CD4-positive, CD25-positive, alpha-beta regulatory T cell (primary cell): ENCODE data around the gene HGD. TPM values are rescaled to one million over a fixed set of nuclear protein-coding genes. Genes with fewer than 3 reads are reported as not detected.
"Not testable (repeated sequence)": the region's sequence is repeated elsewhere in the genome, so short reads cannot be mapped to it uniquely, and the experiment has no call there.

Experiments
- ATAC-seq, 2 donors: fragments of 150-1000 bp; cut with Tn5 transposase; one replicate each; pipeline ENCODE4 v1.10.0; 2021; ENCODE audit warnings: low read depth in 2 of 2, moderate number of reproducible peaks in 2 of 2, moderate library complexity in 1 of 2
- DNase-seq, 3 donors: peaks; one replicate each; pipeline versions ENCODE4 v3.0.0 to v3.0.0-alpha.2; 2012 to 2022; ENCODE audit warnings: mixed read lengths in 1 of 3
- H3K27ac ChIP-seq: one replicate; pipeline ENCODE4 v1.7.0; 2013; ENCODE audit warnings: mild to moderate bottlenecking, low read length; ENCODE audit not compliant: insufficient read depth, poor library complexity, severe bottlenecking
- H3K27me3 ChIP-seq: one replicate; pipeline ENCODE4 v1.7.0; 2013; ENCODE audit warnings: low read length; ENCODE audit not compliant: control insufficient read depth, insufficient read depth
- H3K36me3 ChIP-seq: one replicate; pipeline ENCODE4 v1.7.0; 2013; ENCODE audit warnings: mild to moderate bottlenecking, low read length, moderate library complexity; ENCODE audit not compliant: control insufficient read depth, insufficient read depth
- H3K4me1 ChIP-seq: 2 replicates; pipeline ENCODE4 v1.7.0; 2013; ENCODE audit warnings: mild to moderate bottlenecking, low read length; ENCODE audit not compliant: insufficient read depth, control insufficient read depth, poor library complexity, severe bottlenecking
- H3K4me3 ChIP-seq: one replicate; pipeline ENCODE4 v1.7.0; 2013; ENCODE audit warnings: low read depth, mild to moderate bottlenecking, low read length, moderate library complexity
- H3K9me3 ChIP-seq, 2 experiments: 1 replicate in 1 of 2; 2 replicates in 1 of 2; pipeline ENCODE4 v1.7.0; 2013; ENCODE audit warnings: low read length in 2 of 2, mild to moderate bottlenecking in 1 of 2, moderate library complexity in 1 of 2; ENCODE audit not compliant: control insufficient read depth in 2 of 2
- H3K27ac Mint-ChIP-seq, 3 donors: one replicate each; pipeline ENCODE4 v1.8.0; 2020 to 2022; ENCODE audit warnings: mild to moderate bottlenecking in 3 of 3, mixed read lengths in 3 of 3, moderate library complexity in 2 of 3
- H3K27me3 Mint-ChIP-seq: one replicate; pipeline ENCODE4 v1.8.0; 2022; ENCODE audit warnings: mild to moderate bottlenecking, mixed read lengths
- H3K36me3 Mint-ChIP-seq: one replicate; pipeline ENCODE4 v1.8.0; 2020; ENCODE audit warnings: mixed read lengths
- H3K4me1 Mint-ChIP-seq, 4 donors: one replicate each; pipeline ENCODE4 v1.8.0; 2020 to 2022; ENCODE audit warnings: mixed read lengths in 4 of 4, mild to moderate bottlenecking in 1 of 4
- H3K4me3 Mint-ChIP-seq, 4 donors: one replicate each; pipeline ENCODE4 v1.8.0; 2020 to 2022; ENCODE audit warnings: mild to moderate bottlenecking in 4 of 4, mixed read lengths in 4 of 4, moderate library complexity in 3 of 4
- H3K9me3 Mint-ChIP-seq, 7 donors: one replicate each; pipeline ENCODE4 v1.8.0; 2020 to 2022; ENCODE audit warnings: mixed read lengths in 7 of 7, mild to moderate bottlenecking in 3 of 7, moderate library complexity in 2 of 7
- polyA plus RNA-seq, 4 donors: library from polyadenylated mRNA; unstranded; fragments of 300-500 nt; fragmentation: Illumina TruSeq; gene quantifications; one replicate each; pipeline ENCODE4 v1.2.3, GENCODE V29; 2021
- total RNA-seq: library from RNA; stranded (reverse); gene quantifications from one replicate; pipeline ENCODE4 v1.2.3, GENCODE V29; 2022

The HGD gene
- total RNA-seq = 4.7 TPM
- polyA plus RNA-seq = under 1 TPM in 1 of 4 donors, not detected in 3; 0.25 TPM

- Mint-ChIP-seq H3K27ac (peak within 1 kb of the TSS in 1 of 3 donors; percentile 57), H3K9me3 (peaks cover 0 to 7% (median 0%) of the 10 kb centered on the region in 7 donors)
Observed at GRCh38 chr3:120682095-120682681, at the start of gene HGD. HGD (minus strand) TSS chr3:120682239; CDS start chr3:120682111, 128 bp downstream.

GRCh38 chr3:120730576-120731542, 48.8 kb upstream of the HGD start:
- peaks cover 26% of the 10 kb centered on the region for H3K36me3 Mint-ChIP-seq
- peak overlapping the region; percentile 55 to 77 (median 77) for H3K27ac Mint-ChIP-seq
- no peaks in the 10 kb centered on the region for H3K9me3 ChIP-seq
- no peaks in the 10 kb centered on the region for H3K4me1 ChIP-seq
- no peak overlapping the region for H3K4me3 ChIP-seq
- no peaks in the 10 kb centered on the region for H3K27me3 Mint-ChIP-seq
- ATAC-seq (no peak), DNase-seq (no peak)
- peak overlapping the region; percentile 5 for H3K27ac ChIP-seq
- H3K9me3 Mint-ChIP-seq = peaks cover 0 to 6% (median 0%) of the 10 kb centered on the region in 7 donors
- H3K4me1 Mint-ChIP-seq = peaks cover 5 to 29% (median 20%) of the 10 kb centered on the region in 4 donors
- H3K4me3 Mint-ChIP-seq = no peak overlapping the region
- H3K36me3 ChIP-seq = peaks cover 3% of the 10 kb centered on the region
- H3K27me3 ChIP-seq = no peaks in the 10 kb centered on the region

More at GRCh38 chr3:120682095-120682681, at the start of gene HGD:
- H3K9me3 ChIP-seq = no peaks in the 10 kb centered on the region
- H3K27ac ChIP-seq = no peak within 1 kb of the TSS
- peaks cover 6 to 15% (median 12%) of the 10 kb centered on the region in 4 donors for H3K4me1 Mint-ChIP-seq
- DNase-seq (no peak), ATAC-seq (no peak)
- H3K27me3 Mint-ChIP-seq = no peaks in the 10 kb centered on the region
- H3K36me3 Mint-ChIP-seq = peaks cover 13% of the 10 kb centered on the region
- no peak within 1 kb of the TSS for H3K4me3 Mint-ChIP-seq
- no peaks in the 10 kb centered on the region for H3K4me1 ChIP-seq
- peaks cover 4% of the 10 kb centered on the region for H3K27me3 ChIP-seq
- H3K36me3 ChIP-seq = peaks cover 4% of the 10 kb centered on the region
- no peak within 1 kb of the TSS for H3K4me3 ChIP-seq

GRCh38 chr3:120726791-120727190, 44.8 kb upstream of the HGD start:
- H3K4me1 ChIP-seq = no peaks in the 10 kb centered on the region
- H3K27ac ChIP-seq = no peak overlapping the region
- Mint-ChIP-seq H3K9me3 (peaks cover 0 to 2% (median 0%) of the 10 kb centered on the region in 7 donors), H3K27me3 (no peaks in the 10 kb centered on the region), H3K36me3 (peaks cover 29% of the 10 kb centered on the region), H3K4me1 (peaks cover 5 to 29% (median 21%) of the 10 kb centered on the region in 4 donors), H3K4me3 (no peak overlapping the region), H3K27ac (peak overlapping the region in 1 of 3 donors; percentile 71)
- DNase-seq (no peak), ATAC-seq (no peak)
- H3K9me3 ChIP-seq = no peaks in the 10 kb centered on the region
- H3K36me3 ChIP-seq = peaks cover 3% of the 10 kb centered on the region
- H3K27me3 ChIP-seq = no peaks in the 10 kb centered on the region
- no peak overlapping the region for H3K4me3 ChIP-seq

- Mint-ChIP-seq H3K4me3 (peak overlapping the region; percentile 90 to 96 (median 93)), H3K36me3 (peaks cover 19% of the 10 kb centered on the region), H3K27ac (peak overlapping the region; percentile 93 to 99 (median 96)), H3K9me3 (peaks cover 0 to 17% (median 1%) of the 10 kb centered on the region in 7 donors), H3K4me1 (peaks cover 32 to 61% (median 47%) of the 10 kb centered on the region in 4 donors)
- Histone ChIP-seq H3K4me1 (peaks cover 24% of the 10 kb centered on the region), H3K4me3 (peak overlapping the region; percentile 80), H3K27ac (peak overlapping the region; percentile 72)
- H3K36me3 ChIP-seq, H3K9me3 ChIP-seq, H3K27me3 ChIP-seq, H3K27me3 Mint-ChIP-seq: not testable (repeated sequence)
- ATAC-seq (peak; percentile 87), DNase-seq (peak; percentile 62 to 86 (median 77))
Observed at GRCh38 chr3:120719167-120719834, 37.3 kb upstream of the HGD start.

- ATAC-seq (no peak), DNase-seq (no peak)
- Mint-ChIP-seq H3K27ac (peak overlapping the region in 2 of 3 donors; percentile 16 to 74), H3K4me3 (no peak overlapping the region), H3K36me3 (peaks cover 26% of the 10 kb centered on the region), H3K9me3 (peaks cover 0 to 1% (median 0%) of the 10 kb centered on the region in 7 donors), H3K27me3 (no peaks in the 10 kb centered on the region), H3K4me1 (peaks cover 24 to 49% (median 38%) of the 10 kb centered on the region in 4 donors)
- Histone ChIP-seq H3K4me1 (peaks cover 9% of the 10 kb centered on the region), H3K9me3 (no peaks in the 10 kb centered on the region), H3K27ac (no peak overlapping the region), H3K27me3 (no peaks in the 10 kb centered on the region), H3K4me3 (no peak overlapping the region), H3K36me3 (peaks cover 10% of the 10 kb centered on the region)
Observed at GRCh38 chr3:120713262-120713661, 31.2 kb upstream of the HGD start.

GRCh38 chr3:120710369-120710768, 28.3 kb upstream of the HGD start:
- ATAC-seq (no peak), DNase-seq (no peak)
- H3K4me3 Mint-ChIP-seq = no peak overlapping the region
- Histone ChIP-seq H3K9me3 (no peaks in the 10 kb centered on the region), H3K36me3 (peaks cover 20% of the 10 kb centered on the region), H3K27me3 (no peaks in the 10 kb centered on the region), H3K4me3 (no peak overlapping the region), H3K4me1 (no peaks in the 10 kb centered on the region), H3K27ac (no peak overlapping the region)
- H3K27ac Mint-ChIP-seq = no peak overlapping the region
- peaks cover 20 to 42% (median 28%) of the 10 kb centered on the region in 4 donors for H3K4me1 Mint-ChIP-seq
- peaks cover 44% of the 10 kb centered on the region for H3K36me3 Mint-ChIP-seq
- no peaks in the 10 kb centered on the region for H3K27me3 Mint-ChIP-seq
- peaks cover 0 to 3% (median 0%) of the 10 kb centered on the region in 7 donors for H3K9me3 Mint-ChIP-seq

- H3K36me3 ChIP-seq = peaks cover 39% of the 10 kb centered on the region
- H3K9me3 Mint-ChIP-seq = peaks cover 0 to 7% (median 3%) of the 10 kb centered on the region in 7 donors
- H3K27ac ChIP-seq = no peak overlapping the region
- H3K4me3 Mint-ChIP-seq = no peak overlapping the region
- H3K4me1 Mint-ChIP-seq = peaks cover 16 to 36% (median 23%) of the 10 kb centered on the region in 4 donors
- no peaks in the 10 kb centered on the region for H3K27me3 Mint-ChIP-seq
- no peak overlapping the region for H3K4me3 ChIP-seq
- H3K4me1 ChIP-seq = no peaks in the 10 kb centered on the region
- peaks cover 48% of the 10 kb centered on the region for H3K36me3 Mint-ChIP-seq
- peaks cover under 1 to 2% of the 10 kb centered on the region in 2 experiments for H3K9me3 ChIP-seq
- DNase-seq = no peak
- H3K27me3 ChIP-seq = no peaks in the 10 kb centered on the region
- no peak overlapping the region for H3K27ac Mint-ChIP-seq
- ATAC-seq = no peak
Observed at GRCh38 chr3:120708408-120708807, 26.4 kb upstream of the HGD start.
